Stomach (tissue), 9 donors: Measurements from ENCODE around the gene GTPBP10. TPM values are rescaled to one million over a fixed set of nuclear protein-coding genes. Genes with fewer than 3 reads are reported as not detected.
"Not testable (repeated sequence)": the region's sequence is repeated elsewhere in the genome, so short reads cannot be mapped to it uniquely, and the experiment has no call there.

Source experiments
- DNase-seq, 2 donors: peaks; one replicate each; pipeline versions ENCODE4 v3.0.0 to v3.0.0-alpha.2; 2013 to 2019
- H3K27ac ChIP-seq, 5 donors: fragments of 200-600 bp in 4 of 5; sonication (generic) in 4 of 5; one replicate each; pipeline ENCODE4 v1.5.1; 2013 to 2019; ENCODE audit warnings: mild to moderate bottlenecking in 1 of 5, moderate library complexity in 1 of 5
- H3K27me3 ChIP-seq, 3 donors: fragments of 200-600 bp; sonication (generic); one replicate each; pipeline ENCODE4 v1.5.1; 2017 to 2019; ENCODE audit warnings: mixed run types in 1 of 3
- H3K36me3 ChIP-seq, 4 donors: fragments of 200-600 bp; sonication (generic); 1 replicate in 3 of 4; 2 replicates in 1 of 4; pipeline ENCODE4 v1.5.1; 2016 to 2019
- H3K4me1 ChIP-seq, 4 donors: fragments of 200-600 bp; sonication (generic); one replicate each; pipeline ENCODE4 v1.5.1; 2016 to 2019
- H3K4me3 ChIP-seq, 4 donors: fragments of 200-600 bp; sonication (generic) in 3 of 4; one replicate each; pipeline ENCODE4 v1.5.1; 2016 to 2019; ENCODE audit warnings: mild to moderate bottlenecking in 1 of 4
- H3K9me3 ChIP-seq, 4 donors: fragments of 200-600 bp; sonication (generic); one replicate each; pipeline ENCODE4 v1.5.1; 2016 to 2019
- EP300 ChIP-seq: sonication (generic); formaldehyde crosslinking; IDR thresholded peaks from one replicate; pipeline ENCODE4 v1.6.1; 2017; ENCODE audit warnings: antibody characterized with exemption
- POLR2A ChIP-seq, 4 donors: fragments of 450-650 bp; IDR thresholded peaks; one replicate each; pipeline ENCODE4 v1.6.1; 2016; ENCODE audit warnings: antibody characterized with exemption in 4 of 4, control low read depth in 2 of 4, mild to moderate bottlenecking in 1 of 4, moderate library complexity in 1 of 4
- POLR2AphosphoS5 ChIP-seq, 3 donors: sonication (generic); formaldehyde crosslinking; IDR thresholded peaks; one replicate each; pipeline ENCODE4 v1.6.1; 2016; ENCODE audit warnings: antibody characterized with exemption in 3 of 3
- WGBS, 5 donors: extraction: QIAGEN DNeasy Blood & Tissue Kit in 3 of 5; methylation state at CpG; one replicate each; pipeline versions ENCODE4 v1.1.5 to v1.1.7; 2013 to 2018; 5-methylcytosine and 5-hydroxymethylcytosine counted together
- intact Hi-C: fragments of 100-400 bp; cut with DNase I; formaldehyde crosslinking; loops from one replicate; pipeline ENCODE4 v1.15.1; 2023; ENCODE audit warnings: low total_unique reads
- polyA plus RNA-seq, 3 donors: library from polyadenylated mRNA; stranded (reverse); fragments of 200-250 nt; gene quantifications; one replicate each; pipeline ENCODE4 v1.2.3, GENCODE V29; 2013
- total RNA-seq, 5 donors: library from RNA; depleted of rRNA; stranded (reverse); fragments of >200 nt; gene quantifications; one replicate each; pipeline versions ENCODE4 v1.1.0 to v1.2.3, GENCODE V29; 2014 to 2016
- TF ChIP-seq, protein P1 (sequence below), 7 experiments: fragments of 450-650 bp in 4 of 7; fragments of 200-600 bp in 3 of 7; sonication (generic) in 3 of 7; IDR thresholded peaks; one replicate each; pipeline ENCODE4 v1.5.1; 2016 to 2019; ENCODE audit warnings: antibody characterized with exemption in 7 of 7, control low read depth in 2 of 7, mild to moderate bottlenecking in 1 of 7
- donor health status: healthy with polysubstance abuse.
- donor health status: Bipolar disorder and iron deficiency.
- donor health status: healthy.

GTPBP10 gene
- total and polyA plus RNA-seq, 8 donors, result 0.58 to 73.0 (median 9.1) TPM

- intact Hi-C loops, result no loop called here
These were observed 20.0 kb upstream of the GTPBP10 start for GRCh38 chr7:90326500-90326899.

GRCh38 chr7:90334193-90334843 is 12.2 kb upstream of the GTPBP10 start:
- Histone ChIP-seq H3K9me3 (no peaks in the 10 kb centered on the region), H3K27me3 (no peaks in the 10 kb centered on the region), H3K27ac (no peak overlapping the region), H3K4me1 (no peaks in the 10 kb centered on the region), H3K36me3 (no peaks in the 10 kb centered on the region), H3K4me3 (no peak overlapping the region)
- TF ChIP-seq, protein P1, sequence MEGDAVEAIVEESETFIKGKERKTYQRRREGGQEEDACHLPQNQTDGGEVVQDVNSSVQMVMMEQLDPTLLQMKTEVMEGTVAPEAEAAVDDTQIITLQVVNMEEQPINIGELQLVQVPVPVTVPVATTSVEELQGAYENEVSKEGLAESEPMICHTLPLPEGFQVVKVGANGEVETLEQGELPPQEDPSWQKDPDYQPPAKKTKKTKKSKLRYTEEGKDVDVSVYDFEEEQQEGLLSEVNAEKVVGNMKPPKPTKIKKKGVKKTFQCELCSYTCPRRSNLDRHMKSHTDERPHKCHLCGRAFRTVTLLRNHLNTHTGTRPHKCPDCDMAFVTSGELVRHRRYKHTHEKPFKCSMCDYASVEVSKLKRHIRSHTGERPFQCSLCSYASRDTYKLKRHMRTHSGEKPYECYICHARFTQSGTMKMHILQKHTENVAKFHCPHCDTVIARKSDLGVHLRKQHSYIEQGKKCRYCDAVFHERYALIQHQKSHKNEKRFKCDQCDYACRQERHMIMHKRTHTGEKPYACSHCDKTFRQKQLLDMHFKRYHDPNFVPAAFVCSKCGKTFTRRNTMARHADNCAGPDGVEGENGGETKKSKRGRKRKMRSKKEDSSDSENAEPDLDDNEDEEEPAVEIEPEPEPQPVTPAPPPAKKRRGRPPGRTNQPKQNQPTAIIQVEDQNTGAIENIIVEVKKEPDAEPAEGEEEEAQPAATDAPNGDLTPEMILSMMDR (IDR thresholded peaks at IDR 0.05), result no peak
- no peak for TF ChIP-seq POLR2A (IDR thresholded peaks at IDR 0.05)
- TF ChIP-seq EP300, result no peak
- TF ChIP-seq POLR2AphosphoS5 (IDR thresholded peaks at IDR 0.05), result no peak
- DNase-seq, result no peak
- 80 to 97% (median 93%) methylated on average over 31 to 48 of the region's 48 CpGs for WGBS, 5 donors
- intact Hi-C loops, result no loop called here

More at GRCh38 chr7:90326500-90326899, 20.0 kb upstream of the GTPBP10 start:
- DNase-seq, result no peak
- TF ChIP-seq EP300, result no peak
- TF ChIP-seq POLR2AphosphoS5 (IDR thresholded peaks at IDR 0.05), result no peak
- TF ChIP-seq, protein P1 (IDR thresholded peaks at IDR 0.05), result no peak
- TF ChIP-seq POLR2A (IDR thresholded peaks at IDR 0.05), result no peak
- Histone ChIP-seq H3K4me1 (peaks cover 0 to 2% (median under 1%) of the 10 kb centered on the region in 4 donors), H3K27ac (no peak overlapping the region), H3K27me3 (peaks cover 1 to 30% (median 9%) of the 10 kb centered on the region in 3 donors), H3K9me3 (no peaks in the 10 kb centered on the region), H3K36me3 (no peaks in the 10 kb centered on the region), H3K4me3 (no peak overlapping the region)
- WGBS, 5 donors, result 10 to 14% (median 14%) methylated on average over 1 of the region's 1 CpG

DNA sequence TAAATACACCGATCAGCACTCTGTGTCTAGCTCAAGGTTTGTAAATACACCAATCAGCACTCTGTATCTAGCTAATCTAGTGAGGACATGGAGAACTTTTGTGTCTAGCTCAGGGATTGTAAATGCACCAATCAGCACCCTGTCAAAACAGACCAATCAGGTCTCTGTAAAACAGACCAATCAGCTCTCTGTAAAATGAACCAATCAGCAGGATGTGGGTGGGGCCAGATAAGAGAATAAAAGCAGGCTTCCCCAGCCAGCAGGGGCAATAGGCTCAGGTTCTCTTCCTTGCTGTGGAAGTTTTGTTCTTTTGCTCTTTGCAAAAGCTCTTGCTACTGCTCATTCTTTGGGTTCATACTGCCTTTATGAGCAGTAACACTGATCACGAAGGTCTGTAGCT is 11.6 kb upstream of the GTPBP10 start:
- H3K4me1 ChIP-seq, H3K4me3 ChIP-seq, intact Hi-C loops, H3K27ac ChIP-seq, DNase-seq, H3K36me3 ChIP-seq, H3K27me3 ChIP-seq, H3K9me3 ChIP-seq: not testable (repeated sequence)
- 84 to 95% (median 91%) methylated on average over 2 of the region's 2 CpGs for WGBS, 5 donors

DNA sequence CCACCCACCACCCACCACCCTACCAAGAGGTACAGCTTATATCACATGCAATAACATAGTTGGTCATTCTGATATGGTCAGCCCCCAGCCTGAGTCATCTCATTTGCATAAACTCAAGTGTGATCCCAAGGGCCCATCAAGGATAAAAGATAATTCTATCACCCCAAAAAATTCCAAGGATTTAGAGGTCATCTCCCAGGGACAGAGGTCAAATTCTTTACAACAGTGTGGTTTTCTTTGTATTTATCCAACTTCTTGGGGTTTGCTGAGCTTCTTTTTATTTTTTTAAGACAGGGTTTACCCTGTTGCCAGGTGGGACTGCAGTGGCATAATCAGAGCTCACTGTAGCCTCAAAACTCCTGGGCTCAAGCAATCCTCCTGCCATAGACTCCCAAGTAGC is 9.4 kb upstream of the GTPBP10 start:
- intact Hi-C loops, result no loop called here
- Histone ChIP-seq H3K9me3 (no peaks in the 10 kb centered on the region), H3K27me3 (no peaks in the 10 kb centered on the region), H3K4me1 (no peaks in the 10 kb centered on the region), H3K4me3 (no peak overlapping the region), H3K36me3 (no peaks in the 10 kb centered on the region), H3K27ac (no peak overlapping the region)
- no peak for TF ChIP-seq POLR2AphosphoS5 (IDR thresholded peaks at IDR 0.05)
- TF ChIP-seq, protein P1 (IDR thresholded peaks at IDR 0.05), result no peak
- no peak for TF ChIP-seq POLR2A (IDR thresholded peaks at IDR 0.05)
- TF ChIP-seq EP300, result no peak
- no peak for DNase-seq

- peak overlapping the region in 1 of 4 donors; percentile 71 for H3K4me3 ChIP-seq
- TF ChIP-seq, protein P1 (IDR thresholded peaks at IDR 0.05), result no peak
- no peak for TF ChIP-seq EP300
- H3K36me3 ChIP-seq, result no peaks in the 10 kb centered on the region
- H3K4me1 ChIP-seq, result peaks cover 12 to 35% (median 27%) of the 10 kb centered on the region in 4 donors
- no peaks in the 10 kb centered on the region for H3K27me3 ChIP-seq
- H3K9me3 ChIP-seq, result no peaks in the 10 kb centered on the region
- H3K27ac ChIP-seq, result peak overlapping the region in 1 of 5 donors; percentile 83
- DNase-seq, result no peak
- intact Hi-C loops, result no loop called here
These were observed 1.5 kb upstream of the GTPBP10 start for GRCh38 chr7:90345016-90345415.
